Astrocyte (in vitro differentiated cells and primary cell): ENCODE data around the gene ESYT3.

Experiments
- CTCF ChIP-seq: IDR thresholded peaks from 2 replicates; pipeline ENCODE4 v1.5.1; 2011; ENCODE audit warnings: low read depth, mild to moderate bottlenecking, inconsistent platforms, low read length, moderate library complexity; ENCODE audit not compliant: insufficient read depth
- EZH2 ChIP-seq: IDR thresholded peaks from 2 replicates; pipeline ENCODE4 v1.6.1; 2012; ENCODE audit warnings: mild to moderate bottlenecking, low read length, inconsistent platforms; ENCODE audit not compliant: insufficient read depth

GRCh38 chr3:138476526-138476925, 42.1 kb downstream of the ESYT3 start:
- TF ChIP-seq CTCF (no peak), EZH2 (no peak)
